GM21825 (cell line): ENCODE measurements around the gene NXPH4.

Experiments used
- ATAC-seq: cut with Tn5 transposase; IDR thresholded peaks from one replicate; pipeline ENCODE4 v1.9.1; 2021; ENCODE audit warnings: mild to moderate bottlenecking, moderate library complexity; ENCODE audit not compliant: unreplicated experiment

NXPH4 gene

GRCh38 chr12:57216014-57216911 lies at the start of gene NXPH4:
TSS of gene NXPH4 (plus strand) at chr12:57216794. CDS start at chr12:57216970, 176 bp downstream.
- no peak for ATAC-seq

- ATAC-seq, result no peak
Observed at GRCh38 chr12:57166971-57167371, 49.6 kb upstream of the NXPH4 start.

- no peak for ATAC-seq
Observed at GRCh38 chr12:57168058-57168457, 48.5 kb upstream of the NXPH4 start.

- ATAC-seq, result no peak
Observed at GRCh38 chr12:57169046-57169795, 47.4 kb upstream of the NXPH4 start.

GRCh38 chr12:57169969-57170368 lies 46.6 kb upstream of the NXPH4 start:
- no peak for ATAC-seq

- no peak for ATAC-seq
Observed at GRCh38 chr12:57170408-57170807, 46.2 kb upstream of the NXPH4 start.

- no peak for ATAC-seq
Observed at GRCh38 chr12:57170927-57171326, 45.7 kb upstream of the NXPH4 start.

- no peak for ATAC-seq
Observed at GRCh38 chr12:57171668-57172067, 44.9 kb upstream of the NXPH4 start.

- ATAC-seq, result no peak
Observed at GRCh38 chr12:57173089-57173488, 43.5 kb upstream of the NXPH4 start.

GRCh38 chr12:57173683-57174082 lies 42.9 kb upstream of the NXPH4 start:
- ATAC-seq, result no peak

- ATAC-seq, result no peak
Observed at GRCh38 chr12:57175428-57176138, 41.0 kb upstream of the NXPH4 start.

- no peak for ATAC-seq
Observed at GRCh38 chr12:57176139-57176477, 40.5 kb upstream of the NXPH4 start.

GRCh38 chr12:57176846-57177245 lies 39.7 kb upstream of the NXPH4 start:
- no peak for ATAC-seq

- ATAC-seq, result no peak
Observed at GRCh38 chr12:57177354-57177753, 39.2 kb upstream of the NXPH4 start.

- no peak for ATAC-seq
Observed at GRCh38 chr12:57178213-57178612, 38.4 kb upstream of the NXPH4 start.

- ATAC-seq, result no peak
Observed at GRCh38 chr12:57179331-57180086, 37.1 kb upstream of the NXPH4 start.

- no peak for ATAC-seq
Observed at GRCh38 chr12:57180321-57180989, 36.1 kb upstream of the NXPH4 start.

GRCh38 chr12:57181072-57181471 lies 35.5 kb upstream of the NXPH4 start:
- ATAC-seq, result no peak

- no peak for ATAC-seq
Observed at GRCh38 chr12:57181561-57182155, 34.9 kb upstream of the NXPH4 start.
